Effector memory CD4-positive, alpha-beta T cell (primary cell): ENCODE results near the gene PNMA1.
A peak's percentile ranks its signal among the peaks of the same experiment; 100 is the strongest.

Source experiments
- DNase-seq, 3 donors: peaks; one replicate each; pipeline ENCODE4 v3.0.0-alpha.2; 2020
- H3K27ac ChIP-seq: 2 replicates; pipeline ENCODE4 v1.7.0; 2013; ENCODE audit warnings: mild to moderate bottlenecking, low read length, moderate library complexity; ENCODE audit not compliant: insufficient read depth, poor library complexity, severe bottlenecking
- H3K27me3 ChIP-seq: replicated peaks from 2 replicates; pipeline ENCODE4 v1.7.0; 2013; ENCODE audit warnings: mild to moderate bottlenecking, low read length; ENCODE audit not compliant: insufficient read depth, control insufficient read depth, poor library complexity, severe bottlenecking
- H3K36me3 ChIP-seq: 2 replicates; pipeline ENCODE4 v1.7.0; 2013; ENCODE audit warnings: mild to moderate bottlenecking, low read length, moderate library complexity; ENCODE audit not compliant: control insufficient read depth, insufficient read depth
- H3K4me1 ChIP-seq: 2 replicates; pipeline ENCODE4 v1.7.0; 2013; ENCODE audit warnings: low read length, mild to moderate bottlenecking; ENCODE audit not compliant: control insufficient read depth, insufficient read depth, poor library complexity, severe bottlenecking
- H3K4me3 ChIP-seq: 2 replicates; pipeline ENCODE4 v1.7.0; 2013; ENCODE audit warnings: low read length, low read depth, mild to moderate bottlenecking; ENCODE audit not compliant: insufficient read depth, poor library complexity, severe bottlenecking
- H3K9me3 ChIP-seq: 2 replicates; pipeline ENCODE4 v1.7.0; 2013; ENCODE audit warnings: mild to moderate bottlenecking, low read length, moderate library complexity; ENCODE audit not compliant: control insufficient read depth

PNMA1 gene

GRCh38 chr14:73742520-73743238 is 28.5 kb upstream of the PNMA1 start:
- peak overlapping the region; percentile 42 for H3K4me3 ChIP-seq

GRCh38 chr14:73741876-73742519 is 27.8 kb upstream of the PNMA1 start:
- H3K36me3 ChIP-seq, result peaks cover 21% of the 10 kb centered on the region
- peak overlapping the region; percentile 80 for H3K27ac ChIP-seq
- peaks cover 72% of the 10 kb centered on the region for H3K4me1 ChIP-seq
- no peaks in the 10 kb centered on the region for H3K27me3 ChIP-seq
- H3K4me3 ChIP-seq, result peak overlapping the region; percentile 41
- DNase-seq, result no peak
- no peaks in the 10 kb centered on the region for H3K9me3 ChIP-seq

More at GRCh38 chr14:73742520-73743238, 28.5 kb upstream of the PNMA1 start:
- H3K36me3 ChIP-seq, result peaks cover 17% of the 10 kb centered on the region
- H3K27ac ChIP-seq, result peak overlapping the region; percentile 80
- H3K27me3 ChIP-seq, result no peaks in the 10 kb centered on the region
- DNase-seq, result no peak
- H3K9me3 ChIP-seq, result no peaks in the 10 kb centered on the region
- H3K4me1 ChIP-seq, result peaks cover 77% of the 10 kb centered on the region

GRCh38 chr14:73741386-73741875 is 27.2 kb upstream of the PNMA1 start:
- peak; percentile 55 to 64 (median 57) for DNase-seq
- H3K4me3 ChIP-seq, result peak overlapping the region; percentile 41
- no peaks in the 10 kb centered on the region for H3K27me3 ChIP-seq
- peak overlapping the region; percentile 80 for H3K27ac ChIP-seq
- H3K36me3 ChIP-seq, result peaks cover 26% of the 10 kb centered on the region
- no peaks in the 10 kb centered on the region for H3K9me3 ChIP-seq
- peaks cover 67% of the 10 kb centered on the region for H3K4me1 ChIP-seq

GRCh38 chr14:73740618-73741326 is 26.6 kb upstream of the PNMA1 start:
- peaks cover 60% of the 10 kb centered on the region for H3K4me1 ChIP-seq
- peaks cover 26% of the 10 kb centered on the region for H3K36me3 ChIP-seq
- no peak for DNase-seq
- no peaks in the 10 kb centered on the region for H3K9me3 ChIP-seq
- peak overlapping the region; percentile 80 for H3K27ac ChIP-seq
- H3K27me3 ChIP-seq, result no peaks in the 10 kb centered on the region
- H3K4me3 ChIP-seq, result peak overlapping the region; percentile 41

- H3K4me1 ChIP-seq, result peaks cover 53% of the 10 kb centered on the region
- H3K4me3 ChIP-seq, result no peak overlapping the region
- H3K27me3 ChIP-seq, result no peaks in the 10 kb centered on the region
- H3K27ac ChIP-seq, result peak overlapping the region; percentile 80
- H3K9me3 ChIP-seq, result no peaks in the 10 kb centered on the region
- H3K36me3 ChIP-seq, result peaks cover 33% of the 10 kb centered on the region
- DNase-seq, result no peak
Measured at GRCh38 chr14:73739899-73740617, 25.9 kb upstream of the PNMA1 start.

- Histone ChIP-seq H3K4me3 (no peak overlapping the region), H3K27ac (peak overlapping the region; percentile 80), H3K4me1 (peaks cover 46% of the 10 kb centered on the region), H3K27me3 (no peaks in the 10 kb centered on the region), H3K9me3 (no peaks in the 10 kb centered on the region), H3K36me3 (peaks cover 40% of the 10 kb centered on the region)
- no peak for DNase-seq
Measured at GRCh38 chr14:73739174-73739898, 25.2 kb upstream of the PNMA1 start.

- H3K9me3 ChIP-seq, result no peaks in the 10 kb centered on the region
- H3K36me3 ChIP-seq, result peaks cover 41% of the 10 kb centered on the region
- H3K27me3 ChIP-seq, result no peaks in the 10 kb centered on the region
- no peak overlapping the region for H3K4me3 ChIP-seq
- H3K27ac ChIP-seq, result peak overlapping the region; percentile 3
- H3K4me1 ChIP-seq, result peaks cover 39% of the 10 kb centered on the region
- no peak for DNase-seq
Measured at GRCh38 chr14:73738518-73739173, 24.5 kb upstream of the PNMA1 start.

- H3K4me3 ChIP-seq, result no peak overlapping the region
- no peak for DNase-seq
- no peak overlapping the region for H3K27ac ChIP-seq
- H3K36me3 ChIP-seq, result peaks cover 41% of the 10 kb centered on the region
- peaks cover 21% of the 10 kb centered on the region for H3K4me1 ChIP-seq
- H3K27me3 ChIP-seq, result no peaks in the 10 kb centered on the region
- H3K9me3 ChIP-seq, result no peaks in the 10 kb centered on the region
Measured at GRCh38 chr14:73736842-73737241, 22.7 kb upstream of the PNMA1 start.

- Histone ChIP-seq H3K4me3 (no peak overlapping the region), H3K27ac (no peak overlapping the region), H3K4me1 (no peaks in the 10 kb centered on the region), H3K9me3 (no peaks in the 10 kb centered on the region), H3K27me3 (no peaks in the 10 kb centered on the region), H3K36me3 (peaks cover 61% of the 10 kb centered on the region)
- no peak for DNase-seq
Measured at GRCh38 chr14:73732006-73732405, 17.8 kb upstream of the PNMA1 start.
